ENCODE measurements around the gene THSD8.
"Not testable (repeated sequence)": the region's sequence is repeated elsewhere in the genome, so short reads cannot be mapped to it uniquely, and the experiment has no call there.

Gene THSD8

DNA sequence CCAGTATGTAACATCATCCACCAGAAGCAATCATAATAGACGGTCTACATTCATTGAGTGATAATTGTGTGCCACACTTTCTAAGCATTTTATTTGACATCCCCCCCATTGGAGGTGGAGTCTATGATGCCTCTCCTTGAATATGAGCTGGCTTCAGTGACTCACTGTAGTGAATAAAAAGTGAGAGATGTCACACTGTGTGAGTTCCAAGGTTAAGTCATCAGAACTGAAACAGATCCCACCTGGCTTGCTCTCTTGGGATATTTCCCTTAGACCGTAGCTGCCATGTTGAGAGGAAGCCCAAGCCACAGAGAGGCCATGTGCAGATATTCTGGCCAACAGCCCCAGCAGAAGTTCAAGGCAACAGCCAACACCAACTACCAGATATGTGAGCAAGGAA, 19.9 kb downstream of the THSD8 start:
- in situ Hi-C loops (cut with HindIII; ENCODE audit: low sequenced_read_pairs) = no loop called here

DNA sequence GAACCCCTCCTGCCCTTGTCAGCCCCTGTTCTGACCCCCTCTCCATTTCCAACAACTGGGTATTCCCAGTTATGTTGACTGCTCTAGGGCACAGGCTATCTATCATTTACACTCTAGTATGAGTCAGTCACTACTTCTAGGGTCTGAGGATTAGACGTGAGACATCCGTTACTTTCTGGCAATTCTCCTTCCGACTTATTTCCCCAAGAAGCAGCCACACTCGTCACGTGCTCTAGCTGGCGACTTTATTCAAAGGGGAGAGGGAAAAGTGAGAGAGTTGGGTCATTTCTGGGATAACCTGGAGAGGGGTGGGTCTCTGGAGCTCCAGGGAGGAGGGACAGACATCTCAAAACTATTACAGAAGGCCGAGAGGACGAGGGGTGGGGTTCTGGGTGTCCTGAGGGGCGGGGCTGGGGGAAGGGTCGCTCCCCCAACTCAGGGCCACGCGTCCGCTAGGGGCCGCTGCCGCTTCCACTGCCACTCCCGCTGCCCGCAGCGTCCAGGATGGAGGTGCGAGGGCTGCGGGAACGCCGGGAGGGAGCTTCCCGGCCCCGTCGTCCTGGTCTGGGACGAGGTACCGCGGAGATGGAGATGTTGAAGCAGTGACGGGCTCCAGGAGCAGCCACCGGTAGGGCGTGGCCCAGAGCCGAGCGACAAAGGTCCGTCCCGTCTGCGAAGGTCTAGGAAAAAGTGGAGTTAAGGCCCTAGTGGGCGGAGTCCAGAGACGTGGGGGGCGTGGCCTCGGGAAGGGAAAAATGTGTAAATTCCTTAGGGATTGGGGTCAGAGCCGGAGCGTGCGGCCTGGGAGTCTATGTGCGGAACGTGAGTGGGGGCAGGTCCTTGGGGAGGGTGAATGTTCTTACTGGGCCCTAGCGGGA, 23.6 kb downstream of the THSD8 start:
- in situ Hi-C loops (cut with HindIII; ENCODE audit: low sequenced_read_pairs) = no loop called here

- in situ Hi-C loops (cut with HindIII; ENCODE audit: low sequenced_read_pairs) = no loop called here
These were observed 26.6 kb downstream of the THSD8 start for GRCh38 chr19:12828494-12828893.

- in situ Hi-C loops (cut with HindIII; ENCODE audit: low sequenced_read_pairs) = no loop called here
These were observed 31.5 kb downstream of the THSD8 start for GRCh38 chr19:12833418-12833737.

DNA sequence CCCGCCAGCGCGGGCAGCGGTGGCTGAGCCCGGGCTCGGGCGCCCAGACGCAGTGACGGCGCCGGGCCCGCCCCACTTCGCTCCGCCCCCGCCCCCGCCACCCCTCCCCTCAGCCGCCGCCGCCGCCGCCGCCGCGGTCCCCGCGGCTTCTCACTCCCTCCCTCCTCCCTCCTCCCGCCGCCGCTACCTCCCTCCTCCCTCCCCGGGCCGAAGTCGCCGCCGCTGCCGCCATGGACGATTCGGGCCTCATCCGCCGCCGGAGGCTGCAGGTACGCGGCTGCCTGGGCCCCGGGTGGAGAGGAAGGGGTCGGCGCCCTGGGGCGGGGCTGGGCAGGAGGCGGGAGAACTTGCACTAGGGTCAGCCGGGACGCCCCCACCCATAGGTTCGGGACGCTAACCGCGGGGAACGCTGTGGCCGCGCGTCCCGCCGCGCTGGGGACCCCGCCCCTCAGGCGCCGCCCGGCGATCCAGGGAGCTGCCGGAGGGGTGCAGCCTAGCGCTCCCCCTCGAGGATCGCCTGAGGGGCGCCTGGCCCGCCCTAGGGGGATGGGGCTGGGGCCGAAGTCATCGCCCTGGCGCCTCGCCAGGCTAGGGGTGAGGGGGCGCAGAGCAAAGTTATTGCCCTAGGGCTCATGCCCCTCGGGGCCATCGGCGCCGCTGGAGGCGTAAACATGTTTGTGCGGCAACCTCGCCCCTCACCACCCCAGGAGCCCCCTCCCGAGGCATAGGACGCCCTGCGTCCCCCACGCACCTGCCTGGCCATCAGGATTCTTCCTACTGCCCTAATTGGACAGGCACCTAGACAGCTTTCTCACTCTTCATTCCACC, 32.1 kb downstream of the THSD8 start:
- in situ Hi-C loops (cut with HindIII; ENCODE audit: low sequenced_read_pairs) = no loop called here

GRCh38 chr19:12834566-12834943, 32.7 kb downstream of the THSD8 start, which contains the start of gene RTBDN:
TSS of gene RTBDN (minus strand) at chr19:12834579. CDS start at chr19:12829979, 4,600 bp downstream.
- in situ Hi-C loops (cut with HindIII; ENCODE audit: low sequenced_read_pairs) = no loop called here

DNA sequence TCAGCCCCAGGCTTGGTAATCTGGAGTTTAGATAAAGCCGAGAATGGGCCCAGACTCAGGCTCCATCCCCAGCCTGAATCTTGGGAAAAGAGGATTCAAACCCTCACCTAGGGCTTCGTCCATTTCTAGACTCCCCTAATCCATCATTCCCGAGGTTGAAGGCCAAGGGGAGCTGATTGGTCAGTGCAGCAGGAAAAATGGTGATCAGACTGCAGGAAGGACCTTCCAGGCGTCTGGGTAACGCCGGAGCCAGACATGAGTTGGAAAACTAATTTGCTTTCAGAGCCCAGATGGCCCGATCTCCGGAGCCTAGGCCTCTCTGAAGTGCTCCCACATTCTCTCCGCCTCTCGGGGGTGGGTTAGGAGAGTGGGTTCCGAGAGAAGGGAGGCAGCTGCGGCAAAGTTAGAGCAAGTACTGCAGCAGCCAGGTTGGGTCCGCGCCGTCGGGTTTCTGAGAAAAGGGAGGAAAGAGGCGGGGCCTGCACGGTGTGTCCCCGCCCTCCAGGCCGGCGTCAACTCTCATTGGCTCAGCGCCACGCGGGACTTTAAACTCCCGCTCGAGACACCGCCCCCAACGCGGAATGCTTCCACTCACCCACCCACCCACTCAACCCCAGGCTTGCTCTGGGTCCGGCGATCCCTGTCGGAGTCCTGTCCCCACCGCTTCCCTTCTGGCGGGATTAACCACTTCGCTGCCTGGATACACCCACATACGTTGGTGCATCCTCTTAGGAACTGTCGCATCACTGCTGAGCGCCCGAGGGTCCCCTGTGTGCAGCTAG, 33.3 kb downstream of the THSD8 start:
- in situ Hi-C loops (cut with HindIII; ENCODE audit: low sequenced_read_pairs) = no loop called here

DNA sequence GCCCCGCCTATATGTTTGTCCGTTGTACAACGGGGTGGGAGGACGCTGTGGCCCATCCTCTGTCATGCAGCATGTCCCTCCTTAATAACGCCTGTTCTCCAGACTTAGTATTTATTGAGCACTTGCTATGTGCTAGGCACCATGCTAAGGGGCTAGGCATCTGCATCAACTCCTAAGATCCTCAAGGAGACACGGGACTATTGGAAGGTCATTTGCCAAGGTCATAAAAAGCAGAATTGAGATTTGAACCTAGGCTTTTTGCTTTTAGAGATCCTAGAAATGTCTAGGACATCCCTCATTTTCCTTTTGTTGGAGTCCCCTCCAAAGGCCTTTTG, 34.6 kb downstream of the THSD8 start:
- in situ Hi-C loops (cut with HindIII; ENCODE audit: low sequenced_read_pairs) = no loop called here

DNA sequence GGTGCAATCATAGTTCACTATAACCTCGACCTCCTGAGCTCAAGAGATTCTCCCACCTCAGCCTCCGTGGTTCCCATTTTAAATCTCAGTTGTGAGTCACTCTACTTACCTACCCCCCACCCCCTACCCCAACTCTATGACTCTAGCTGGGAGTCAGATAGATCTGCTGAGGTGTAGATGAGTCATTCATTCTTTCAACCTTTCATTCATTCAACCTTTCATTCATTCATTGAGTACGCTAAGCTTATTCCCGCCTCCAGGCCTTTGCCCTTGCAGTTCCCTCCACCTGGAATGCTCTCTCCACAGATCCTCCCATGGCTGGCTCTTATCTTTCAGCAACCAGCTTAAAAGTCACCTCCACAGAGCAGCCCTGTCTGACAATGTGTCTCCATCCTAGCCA, 35.4 kb downstream of the THSD8 start:
- in situ Hi-C loops (cut with HindIII; ENCODE audit: low sequenced_read_pairs) = no loop called here

GRCh38 chr19:12838182-12838885, 36.5 kb downstream of the THSD8 start, which contains the start of gene MAST1:
TSS of gene MAST1 (plus strand) at chr19:12838515. CDS start at chr19:12838573, 58 bp downstream.
- in situ Hi-C loops (cut with HindIII; ENCODE audit: low sequenced_read_pairs) = no loop called here

DNA sequence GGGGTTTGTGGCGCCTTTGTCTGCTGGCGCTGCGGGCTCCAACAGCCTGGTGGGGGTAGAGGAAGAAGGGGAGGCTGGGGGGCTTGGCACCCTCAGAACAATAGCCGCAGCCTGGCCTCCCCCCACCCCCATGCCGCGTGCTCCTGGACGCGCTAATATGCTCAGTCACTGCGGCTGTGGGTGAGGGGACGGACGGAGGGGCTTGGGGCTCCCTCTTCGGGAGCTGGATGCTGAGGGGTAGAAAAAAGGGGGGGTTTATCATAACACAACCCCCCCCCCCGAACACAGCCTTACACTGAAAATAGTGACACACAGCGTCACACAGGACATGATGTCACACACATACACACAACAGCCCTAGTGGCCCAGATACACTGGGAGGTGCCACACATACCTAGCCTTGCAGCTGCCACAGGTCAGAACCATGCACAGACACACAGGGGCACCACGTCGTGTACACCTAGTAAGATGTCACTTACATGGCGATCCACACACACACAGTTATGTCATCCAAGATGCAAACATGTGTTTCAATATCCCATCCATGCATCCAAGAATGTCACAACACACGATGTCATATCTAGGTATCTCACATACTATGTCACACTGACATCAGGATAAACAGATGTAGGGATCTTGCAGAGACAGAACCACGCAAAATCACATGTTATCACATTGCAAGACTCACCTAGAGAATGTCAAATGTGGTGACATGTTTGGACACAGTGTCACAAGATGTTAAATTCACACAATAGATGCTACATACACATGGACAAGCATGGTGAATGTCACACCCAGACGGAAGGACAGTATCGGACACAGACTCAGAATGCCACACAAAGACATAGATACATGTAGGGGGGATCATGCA, 37.3 kb downstream of the THSD8 start:
- in situ Hi-C loops (cut with HindIII; ENCODE audit: low sequenced_read_pairs) = no loop called here

DNA sequence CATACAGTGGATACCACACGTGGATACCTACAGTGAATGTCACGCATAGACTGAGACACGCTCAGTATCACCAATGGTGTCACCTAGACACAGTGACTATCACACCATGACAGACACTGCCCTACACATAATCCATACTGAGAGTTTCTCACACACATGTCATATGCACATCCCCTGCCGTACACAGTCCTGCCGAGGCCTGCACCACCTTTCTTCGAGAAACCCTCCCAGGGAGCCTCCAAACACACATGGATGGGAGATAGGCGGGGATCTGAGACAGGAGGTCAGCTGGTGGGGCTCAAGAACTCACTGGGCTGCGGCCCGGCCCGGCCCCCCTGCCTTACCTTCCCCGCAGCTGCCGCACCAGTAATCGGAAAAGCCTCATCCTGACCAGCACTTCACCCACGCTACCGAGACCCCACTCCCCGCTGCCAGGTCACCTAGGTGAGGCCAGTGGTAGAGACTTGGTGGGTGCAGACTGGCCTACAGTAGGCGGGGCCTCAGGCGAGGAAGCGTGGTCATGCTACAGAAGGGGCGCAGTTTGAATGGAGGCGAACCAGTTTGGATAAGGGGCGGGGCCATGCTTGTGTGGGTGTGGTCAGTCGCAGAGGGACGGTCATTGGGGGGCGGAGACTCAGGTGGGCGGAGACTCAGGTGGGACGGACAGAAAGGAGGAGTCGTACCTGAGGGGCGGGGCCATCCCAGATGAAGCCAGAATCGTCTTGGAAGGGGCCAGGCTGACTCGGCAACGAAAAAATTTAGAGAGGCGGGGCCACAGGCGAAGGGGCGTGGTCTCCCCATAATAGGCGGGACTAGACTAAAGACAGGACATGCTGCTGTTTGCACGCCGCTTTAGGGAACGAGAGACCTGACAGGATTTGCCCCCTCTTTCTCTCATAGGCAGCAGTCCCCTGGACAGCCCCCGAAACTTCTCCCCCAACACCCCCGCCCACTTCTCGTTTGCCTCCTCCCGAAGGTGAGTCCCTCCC, 38.5 kb downstream of the THSD8 start:
- in situ Hi-C loops (cut with HindIII; ENCODE audit: low sequenced_read_pairs) = no loop called here

GRCh38 chr19:12841094-12841493, 39.2 kb downstream of the THSD8 start:
- in situ Hi-C loops (cut with HindIII; ENCODE audit: low sequenced_read_pairs) = no loop called here

DNA sequence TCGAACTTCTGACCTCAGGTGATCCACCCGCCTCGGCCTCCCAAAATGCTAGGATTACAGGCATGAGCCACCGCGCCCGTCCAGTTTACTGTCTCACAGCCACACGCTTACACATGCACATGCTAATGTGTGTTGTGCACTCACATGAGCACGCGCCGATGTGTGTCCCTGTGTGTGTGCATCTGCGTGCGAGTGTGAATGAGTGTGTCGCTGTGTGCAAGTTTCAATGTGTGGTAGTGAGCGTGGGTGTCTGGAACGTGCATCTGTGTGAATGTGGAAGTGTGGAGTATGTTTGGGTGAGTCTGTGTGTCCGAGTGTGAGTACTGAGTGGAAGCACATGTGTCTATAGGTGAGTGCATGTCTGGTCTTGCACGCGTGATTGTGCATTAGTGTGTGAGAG, 40.6 kb downstream of the THSD8 start:
- in situ Hi-C loops (cut with HindIII; ENCODE audit: low sequenced_read_pairs) = no loop called here

DNA sequence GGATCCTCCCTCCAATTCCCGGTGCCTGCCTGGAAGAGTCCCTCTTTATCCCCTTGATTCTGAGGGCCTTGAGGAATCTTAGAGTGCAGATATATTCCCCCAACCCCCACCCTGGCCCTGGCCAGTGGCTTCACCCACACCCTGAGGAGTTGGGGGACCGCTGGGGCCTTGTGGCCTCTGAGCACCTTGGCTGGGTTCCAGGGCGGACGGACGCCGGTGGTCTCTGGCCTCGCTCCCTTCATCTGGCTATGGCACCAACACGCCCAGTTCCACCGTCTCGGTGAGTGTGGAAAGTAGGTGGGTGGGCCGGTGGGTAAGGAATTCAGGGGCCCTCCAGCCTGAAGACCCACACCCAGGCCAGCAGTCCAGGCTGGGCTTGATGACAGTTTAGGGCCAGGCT, 41.5 kb downstream of the THSD8 start:
- in situ Hi-C loops (cut with HindIII; ENCODE audit: low sequenced_read_pairs) = no loop called here

- in situ Hi-C loops (cut with HindIII; ENCODE audit: low sequenced_read_pairs) = no loop called here
These were observed 42.3 kb downstream of the THSD8 start for GRCh38 chr19:12843999-12844732.

DNA sequence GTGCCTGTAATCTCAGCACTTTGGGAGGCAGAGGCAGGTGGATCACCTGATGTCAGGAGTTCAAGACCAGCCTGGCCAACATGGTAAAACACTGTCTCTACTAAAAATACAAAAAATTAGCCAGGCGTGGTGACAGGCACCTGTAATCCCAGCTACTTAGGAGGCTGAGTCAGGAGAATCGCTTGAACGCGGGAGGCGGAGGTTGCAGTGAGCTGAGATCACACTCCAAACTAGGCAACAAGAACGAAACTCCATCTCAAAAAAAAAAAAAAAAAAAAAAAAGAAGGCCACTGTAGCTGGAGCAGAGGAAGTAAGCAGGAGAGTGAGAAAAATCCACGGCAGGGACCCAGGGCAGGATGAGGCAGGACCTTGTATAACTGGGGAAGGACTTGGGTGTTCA, 44.7 kb downstream of the THSD8 start:
- in situ Hi-C loops (cut with HindIII; ENCODE audit: low sequenced_read_pairs) = not testable (repeated sequence)

All from DLD1 (cell line).